Gastroesophageal sphincter (tissue), 3 donors: ENCODE results near the gene USP15.

Experiments
- POLR2A ChIP-seq, 2 donors: fragments of 450-650 bp; IDR thresholded peaks; one replicate each; pipeline ENCODE4 v1.6.1; 2017; ENCODE audit warnings: antibody characterized with exemption in 2 of 2, mild to moderate bottlenecking in 2 of 2, moderate library complexity in 1 of 2
- TF ChIP-seq, protein P1 (sequence below), 4 experiments: fragments of 200-600 bp in 2 of 4; fragments of 450-650 bp in 2 of 4; sonication (generic) in 1 of 4; IDR thresholded peaks; one replicate each; pipeline ENCODE4 v1.5.1; 2017 to 2019; ENCODE audit warnings: antibody characterized with exemption in 4 of 4, mild to moderate bottlenecking in 2 of 4, moderate library complexity in 2 of 4

- TF ChIP-seq, protein P1, sequence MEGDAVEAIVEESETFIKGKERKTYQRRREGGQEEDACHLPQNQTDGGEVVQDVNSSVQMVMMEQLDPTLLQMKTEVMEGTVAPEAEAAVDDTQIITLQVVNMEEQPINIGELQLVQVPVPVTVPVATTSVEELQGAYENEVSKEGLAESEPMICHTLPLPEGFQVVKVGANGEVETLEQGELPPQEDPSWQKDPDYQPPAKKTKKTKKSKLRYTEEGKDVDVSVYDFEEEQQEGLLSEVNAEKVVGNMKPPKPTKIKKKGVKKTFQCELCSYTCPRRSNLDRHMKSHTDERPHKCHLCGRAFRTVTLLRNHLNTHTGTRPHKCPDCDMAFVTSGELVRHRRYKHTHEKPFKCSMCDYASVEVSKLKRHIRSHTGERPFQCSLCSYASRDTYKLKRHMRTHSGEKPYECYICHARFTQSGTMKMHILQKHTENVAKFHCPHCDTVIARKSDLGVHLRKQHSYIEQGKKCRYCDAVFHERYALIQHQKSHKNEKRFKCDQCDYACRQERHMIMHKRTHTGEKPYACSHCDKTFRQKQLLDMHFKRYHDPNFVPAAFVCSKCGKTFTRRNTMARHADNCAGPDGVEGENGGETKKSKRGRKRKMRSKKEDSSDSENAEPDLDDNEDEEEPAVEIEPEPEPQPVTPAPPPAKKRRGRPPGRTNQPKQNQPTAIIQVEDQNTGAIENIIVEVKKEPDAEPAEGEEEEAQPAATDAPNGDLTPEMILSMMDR (IDR thresholded peaks at IDR 0.05), result no peak
- TF ChIP-seq POLR2A (IDR thresholded peaks at IDR 0.05), result no peak
These were observed 110.0 kb downstream of the USP15 start for GRCh38 chr12:62370189-62370588.
